Nucleus accumbens (tissue), 56 donors: ENCODE data around the gene CLDN9.
A peak's percentile ranks its signal among the peaks of the same experiment; 100 is the strongest.

Experiments used
- DNase-seq, 56 donors: peaks; one replicate each; lab custom pipeline; 2025; lab: John Stamatoyannopoulos, UW

CLDN9 gene

DNA sequence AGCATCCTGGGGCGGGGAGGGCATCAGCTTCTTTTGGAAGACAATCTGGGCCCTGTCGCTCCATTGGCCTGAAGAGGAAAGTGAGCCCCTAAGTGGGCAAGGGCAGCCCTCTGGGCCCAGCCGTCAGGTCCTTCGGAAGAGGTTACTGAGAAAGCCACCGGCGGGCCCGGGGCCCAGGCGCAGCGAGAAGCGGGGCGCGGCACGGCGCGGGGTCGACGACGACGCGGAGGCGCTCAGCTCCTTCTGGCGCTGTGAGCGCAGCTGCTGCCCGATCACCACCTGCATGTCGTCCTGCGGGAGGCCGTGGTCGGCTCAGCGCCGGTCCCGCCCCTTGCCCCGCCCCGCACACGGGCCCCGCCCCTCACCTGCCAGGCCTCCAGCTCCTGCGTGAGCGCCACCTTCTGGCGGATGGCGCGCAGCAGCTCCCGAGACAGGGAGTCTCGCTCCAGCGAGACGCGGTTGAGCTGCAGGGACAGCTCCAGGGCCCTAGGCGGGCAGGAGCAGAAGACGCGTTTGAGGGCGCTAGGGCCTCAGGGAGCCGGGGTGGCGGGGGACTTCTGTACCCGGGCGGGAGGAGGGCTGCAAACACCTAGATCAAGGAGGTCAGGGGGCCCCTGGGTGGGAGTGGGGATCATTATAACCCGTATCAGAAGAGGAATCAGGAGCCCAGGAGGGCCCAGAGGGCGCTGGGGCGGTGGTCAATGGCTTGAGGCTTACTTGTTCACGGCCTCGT is 15.4 kb downstream of the CLDN9 start:
- DNase-seq = peak in 42 of 56 donors; percentile 9 to 85 (median 53)

DNA sequence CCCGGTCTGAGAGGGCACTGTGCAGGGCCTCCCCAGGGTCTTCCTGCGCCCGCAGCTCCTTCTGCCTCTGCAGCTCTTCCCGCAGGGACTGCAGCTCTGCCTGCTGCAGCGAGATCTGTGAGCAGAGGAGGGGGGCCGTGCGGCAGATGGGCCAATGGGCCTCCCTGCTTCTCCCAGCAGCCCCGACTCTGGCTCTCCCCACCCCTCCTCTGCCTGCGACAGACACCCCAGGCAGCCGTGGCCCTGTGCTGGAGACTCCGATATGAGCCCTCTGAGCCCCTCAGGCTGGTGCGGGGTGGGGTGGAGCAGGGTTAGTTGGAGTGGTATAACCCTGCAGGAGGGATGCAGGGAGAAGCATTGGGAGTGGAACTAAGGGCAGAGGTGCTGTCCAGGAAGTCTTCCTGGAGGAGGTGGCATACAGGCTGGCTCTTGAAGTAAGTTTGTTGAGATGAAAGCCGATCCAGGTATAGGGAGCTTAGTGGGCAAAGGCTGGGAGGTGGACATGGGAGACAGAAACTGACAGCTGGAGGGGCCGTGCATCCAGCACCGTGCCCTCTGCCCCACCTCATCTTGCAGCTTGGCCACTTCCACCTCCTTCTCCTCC is 16.1 kb downstream of the CLDN9 start:
- no peak for DNase-seq

- DNase-seq = no peak
Measured at GRCh38 chr16:3029491-3030221, 16.9 kb downstream of the CLDN9 start.

DNA sequence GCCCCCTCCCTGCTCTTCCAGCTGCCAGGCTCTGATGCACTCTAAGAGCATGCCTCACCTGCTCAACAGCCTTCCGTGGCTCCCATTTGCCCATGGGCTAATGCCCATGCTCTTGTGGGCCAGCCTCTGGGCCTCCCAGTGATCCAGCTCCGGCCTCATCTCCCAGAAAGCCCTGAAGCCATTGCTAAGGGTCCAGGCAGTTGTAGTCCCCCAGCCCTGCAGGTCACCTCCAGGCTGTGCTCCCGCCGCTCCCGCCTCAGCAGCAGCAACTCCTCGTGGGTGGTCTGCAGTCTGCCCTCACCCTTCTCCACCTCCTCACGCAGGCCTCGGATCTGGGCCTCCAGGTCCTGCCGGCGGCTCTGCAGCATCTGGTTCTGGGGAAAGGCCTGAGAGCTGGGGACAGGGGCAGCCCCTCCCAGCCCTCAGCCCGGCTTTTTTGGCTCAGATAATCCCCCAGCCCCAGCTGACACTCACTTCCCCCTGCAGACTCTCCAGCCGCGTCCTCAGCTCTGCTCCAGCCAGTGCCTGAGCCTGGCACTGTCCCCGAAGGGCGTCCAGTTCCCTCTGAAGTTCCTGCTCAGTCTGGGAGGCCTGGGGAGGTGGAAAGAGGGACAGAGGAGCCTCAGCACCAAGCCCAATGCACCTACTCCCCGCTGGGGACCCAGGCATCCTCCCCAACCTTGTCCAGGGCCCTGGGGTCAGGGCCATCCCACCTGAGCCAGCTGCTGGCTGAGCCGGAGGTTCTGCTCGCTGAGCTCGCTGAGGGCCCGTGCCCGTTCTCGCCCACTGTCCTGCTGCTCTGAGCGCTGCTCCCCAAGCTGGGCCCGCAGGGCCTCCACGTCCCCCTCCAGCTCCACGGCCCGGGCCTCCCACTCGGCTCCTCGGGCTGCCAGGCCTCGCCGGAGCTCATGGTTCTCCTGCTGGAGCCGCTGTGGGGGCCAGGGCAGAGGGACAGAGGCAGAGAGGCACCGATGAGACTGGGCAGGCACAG is 17.8 kb downstream of the CLDN9 start:
- no peak for DNase-seq

DNA sequence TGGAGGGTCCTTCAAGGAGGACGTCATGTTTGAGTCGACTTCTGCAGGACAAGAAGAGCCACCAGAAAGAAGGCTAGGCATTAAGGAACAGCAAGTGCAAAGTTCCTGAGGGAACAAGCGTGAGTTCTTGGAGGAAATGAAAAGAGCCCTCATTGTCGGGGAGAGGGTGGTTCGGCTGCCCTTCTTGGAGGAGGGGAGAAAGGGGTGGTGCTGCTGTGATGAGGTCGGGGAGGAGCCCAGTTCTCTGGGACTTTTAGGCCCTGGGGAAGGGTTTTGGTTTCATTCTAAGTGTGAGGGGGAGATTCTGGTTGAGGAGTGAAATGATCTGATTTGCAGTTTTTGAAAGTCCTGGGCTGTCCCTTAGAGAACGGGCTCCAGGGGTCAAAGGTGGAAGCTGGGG is 19.9 kb downstream of the CLDN9 start:
- no peak for DNase-seq

DNA sequence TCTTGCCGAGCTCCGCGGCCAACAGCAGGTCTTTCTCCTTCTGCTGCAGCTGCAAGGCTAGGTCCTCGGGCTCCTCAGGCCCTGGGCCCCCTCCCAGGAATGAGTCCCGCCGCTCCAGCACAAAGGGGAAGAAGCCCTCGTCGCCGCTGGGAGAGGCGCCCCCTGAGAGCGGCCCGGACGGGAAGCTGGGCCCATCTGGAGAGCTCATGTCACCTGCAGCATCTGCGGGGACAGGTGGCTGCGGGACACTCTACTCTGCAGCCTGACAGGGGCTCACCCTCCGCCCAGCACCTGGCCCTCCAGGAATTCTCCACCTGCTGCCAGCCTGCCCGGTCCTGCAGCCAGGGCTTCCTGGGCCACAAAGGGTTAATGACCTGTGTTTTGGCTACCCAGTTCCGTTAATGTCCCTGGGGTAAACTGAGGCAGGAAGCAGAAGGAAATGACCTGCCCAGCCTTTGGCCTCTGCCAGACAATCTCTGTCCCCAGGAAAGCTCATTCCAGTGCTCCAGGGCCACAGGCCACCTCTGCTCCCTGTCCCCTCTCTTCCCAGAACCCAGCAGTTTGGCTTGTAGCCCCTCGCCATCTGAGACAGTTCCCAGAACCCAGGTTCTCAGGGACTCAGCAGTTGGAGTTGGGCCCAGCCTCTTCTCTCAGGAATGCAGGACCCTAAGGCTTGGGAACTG is 22.7 kb downstream of the CLDN9 start:
- DNase-seq = no peak

GRCh38 chr16:3035972-3036725 is 23.4 kb downstream of the CLDN9 start:
- no peak for DNase-seq

DNA sequence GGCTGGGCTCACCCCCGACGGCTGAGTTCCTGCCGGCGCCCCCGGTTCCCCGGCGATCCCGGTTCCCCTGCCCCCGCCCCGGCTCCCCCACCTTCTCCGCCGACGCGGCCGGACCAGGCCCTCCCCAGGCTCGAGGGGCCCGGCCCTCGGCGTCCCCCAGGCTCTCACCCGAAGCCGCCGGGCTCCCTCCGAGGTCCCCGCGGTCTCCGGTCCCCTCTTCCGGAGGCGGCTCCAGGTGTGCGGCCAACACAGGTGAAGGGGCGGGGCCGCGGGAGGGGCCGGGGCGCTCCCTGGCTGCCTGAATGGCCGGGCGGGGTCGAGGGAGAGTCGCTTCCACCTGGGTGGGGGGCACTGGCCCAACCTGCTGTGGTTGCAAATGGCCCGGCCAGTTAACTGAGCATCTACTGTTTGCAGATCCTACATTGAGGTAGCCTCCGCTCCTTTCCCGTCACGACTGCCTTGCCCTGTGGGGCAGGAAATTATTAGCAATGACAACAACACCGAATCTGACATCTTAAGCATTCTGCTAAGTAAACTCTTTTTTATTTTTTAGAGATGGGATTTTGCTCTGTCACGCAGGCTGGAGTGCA is 24.1 kb downstream of the CLDN9 start, which contains the start of gene BICDL2:
Gene BICDL2 (minus strand): TSS at position 219 of the 590 bp plus-strand sequence. CDS start 1,448 bp downstream, outside the sequence.
- DNase-seq = no peak

GRCh38 chr16:3038256-3038655 is 25.5 kb downstream of the CLDN9 start:
- DNase-seq = no peak

DNA sequence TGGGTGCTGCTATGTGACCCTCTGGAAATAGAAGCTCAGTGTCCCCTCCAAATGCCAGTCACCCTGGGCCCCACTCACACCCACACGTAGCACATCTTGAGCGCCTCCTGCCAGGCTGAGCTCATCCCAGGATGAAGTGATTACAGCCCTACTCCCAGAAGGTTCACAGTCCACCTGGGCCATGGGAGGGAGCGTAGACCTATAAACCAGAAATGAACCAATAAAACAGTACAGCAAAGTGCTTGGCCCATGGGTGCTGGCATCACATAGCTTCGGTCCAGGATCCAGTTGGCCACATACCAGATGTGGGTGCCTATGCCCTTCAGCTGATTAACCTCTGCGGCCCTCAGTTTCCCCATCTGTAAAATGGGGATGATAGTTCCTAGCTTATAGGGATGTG is 26.2 kb downstream of the CLDN9 start:
- no peak for DNase-seq

DNA sequence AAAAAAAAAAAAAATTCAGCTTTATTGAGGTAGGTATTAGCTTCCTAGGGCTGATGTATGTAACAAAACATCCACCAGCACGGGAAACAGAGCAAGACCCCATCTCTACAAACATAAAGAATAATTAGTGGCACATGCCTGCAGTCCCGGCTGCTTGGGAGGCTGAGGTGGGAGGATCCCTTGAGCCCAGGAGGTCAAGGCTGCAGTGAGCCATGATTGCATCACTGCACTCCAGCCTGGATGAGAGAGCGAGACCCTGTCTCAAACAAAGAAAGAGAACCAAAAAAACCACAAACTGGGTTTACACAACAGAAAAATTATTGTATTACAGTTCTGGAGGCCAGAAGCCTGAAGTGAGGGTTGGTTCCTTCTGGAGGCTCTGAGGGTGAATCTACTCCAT is 29.7 kb downstream of the CLDN9 start:
- DNase-seq = no peak

DNA sequence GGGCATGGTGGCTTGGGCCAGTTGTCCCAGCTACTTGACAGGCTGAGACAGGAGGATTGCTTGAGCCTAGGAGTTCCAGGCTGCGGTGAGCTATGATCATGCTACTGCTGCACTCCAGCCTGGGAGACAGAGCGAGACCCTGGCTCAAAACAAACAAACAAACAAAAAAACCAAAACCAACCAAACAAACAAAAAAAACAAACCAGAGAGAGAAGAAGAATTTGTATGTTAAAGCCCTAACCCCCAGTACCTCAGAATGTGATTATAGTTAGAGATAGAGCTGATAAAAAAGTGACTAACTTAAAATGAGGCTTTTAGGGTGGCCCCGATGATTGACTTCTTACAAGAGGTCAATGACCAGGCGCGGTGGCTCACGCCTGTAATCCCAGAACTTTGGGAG is 32.0 kb downstream of the CLDN9 start:
- DNase-seq = no peak

GRCh38 chr16:3045758-3046640 is 33.3 kb downstream of the CLDN9 start, which contains the start of gene MMP25:
TSS of gene MMP25 (plus strand) at chr16:3046561. CDS start at chr16:3046918, 357 bp downstream.
- DNase-seq = no peak

DNA sequence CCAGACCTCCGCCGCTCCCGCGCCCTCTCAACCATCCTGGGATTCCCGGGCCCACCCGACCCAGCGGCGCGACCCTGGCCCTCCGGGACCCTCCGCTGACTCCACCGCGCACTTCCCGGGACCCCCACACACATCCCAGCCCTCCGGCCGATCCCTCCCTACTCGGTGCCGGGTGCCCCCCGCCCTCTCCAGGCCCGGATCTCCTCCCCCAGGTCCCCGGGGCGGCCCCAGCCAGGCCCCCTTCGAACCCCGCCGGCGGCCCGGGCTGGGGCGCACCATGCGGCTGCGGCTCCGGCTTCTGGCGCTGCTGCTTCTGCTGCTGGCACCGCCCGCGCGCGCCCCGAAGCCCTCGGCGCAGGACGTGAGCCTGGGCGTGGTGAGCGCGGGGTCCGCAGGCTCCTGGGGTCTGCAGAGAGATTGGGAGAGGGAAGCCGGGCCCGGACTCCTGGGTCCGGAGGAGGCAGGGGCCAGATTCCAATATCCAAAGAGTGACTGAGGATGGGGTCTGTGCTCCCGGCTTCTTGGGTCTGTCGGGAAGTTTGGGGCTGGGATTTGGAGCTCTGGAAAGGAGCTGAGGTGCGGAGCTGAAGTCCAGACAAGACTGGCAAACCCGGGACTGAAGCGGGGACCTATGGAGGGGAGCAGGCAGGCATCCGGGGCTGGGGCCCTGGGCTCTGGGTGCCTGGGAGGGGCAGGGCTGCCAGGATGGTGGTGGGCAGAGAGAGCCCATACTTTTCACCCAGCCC is 34.1 kb downstream of the CLDN9 start:
- no peak for DNase-seq

DNA sequence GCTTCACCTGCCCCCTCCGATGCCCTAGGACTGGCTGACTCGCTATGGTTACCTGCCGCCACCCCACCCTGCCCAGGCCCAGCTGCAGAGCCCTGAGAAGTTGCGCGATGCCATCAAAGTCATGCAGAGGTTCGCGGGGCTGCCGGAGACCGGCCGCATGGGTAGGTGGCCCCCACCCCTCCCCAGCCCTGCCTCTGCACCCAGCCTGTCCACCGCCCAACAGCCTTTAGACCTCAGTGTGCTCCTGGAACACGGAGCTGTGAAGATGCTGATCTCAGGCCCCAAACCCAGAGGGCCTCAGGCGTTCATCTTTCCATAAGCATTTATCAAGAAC is 34.6 kb downstream of the CLDN9 start:
- no peak for DNase-seq

DNA sequence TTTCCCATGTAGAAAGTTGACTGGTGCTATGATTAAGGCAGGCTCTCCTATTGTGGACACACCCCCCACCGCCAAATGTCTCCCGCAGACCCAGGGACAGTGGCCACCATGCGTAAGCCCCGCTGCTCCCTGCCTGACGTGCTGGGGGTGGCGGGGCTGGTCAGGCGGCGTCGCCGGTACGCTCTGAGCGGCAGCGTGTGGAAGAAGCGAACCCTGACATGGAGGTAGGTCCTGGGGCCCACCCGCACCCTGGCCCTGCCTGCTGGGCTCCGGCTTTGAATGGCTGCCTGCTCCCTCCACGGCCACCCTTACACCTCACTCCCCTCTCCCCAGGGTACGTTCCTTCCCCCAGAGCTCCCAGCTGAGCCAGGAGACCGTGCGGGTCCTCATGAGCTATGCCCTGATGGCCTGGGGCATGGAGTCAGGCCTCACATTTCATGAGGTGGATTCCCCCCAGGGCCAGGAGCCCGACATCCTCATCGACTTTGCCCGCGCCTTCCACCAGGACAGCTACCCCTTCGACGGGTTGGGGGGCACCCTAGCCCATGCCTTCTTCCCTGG is 37.3 kb downstream of the CLDN9 start:
- DNase-seq = no peak

DNA sequence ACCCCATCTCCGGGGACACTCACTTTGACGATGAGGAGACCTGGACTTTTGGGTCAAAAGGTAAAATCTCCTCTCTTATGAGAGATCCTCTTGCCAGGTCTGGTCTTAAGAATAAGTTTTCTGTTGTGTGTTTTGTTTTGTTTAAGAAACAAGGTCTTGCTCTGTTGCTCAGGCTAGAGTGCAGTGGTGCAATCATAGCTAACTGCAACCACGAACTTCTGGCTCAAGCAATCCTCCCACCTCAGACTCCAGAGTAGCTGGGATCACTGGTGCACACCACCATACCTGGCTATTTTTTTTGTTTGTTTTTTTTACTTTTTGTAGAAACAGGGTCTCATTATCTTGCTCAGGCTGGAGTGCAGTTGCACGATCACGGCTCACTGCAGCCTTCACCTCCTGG is 37.8 kb downstream of the CLDN9 start:
- no peak for DNase-seq
